ENCODE results near the gene CACNA2D3.

DNA sequence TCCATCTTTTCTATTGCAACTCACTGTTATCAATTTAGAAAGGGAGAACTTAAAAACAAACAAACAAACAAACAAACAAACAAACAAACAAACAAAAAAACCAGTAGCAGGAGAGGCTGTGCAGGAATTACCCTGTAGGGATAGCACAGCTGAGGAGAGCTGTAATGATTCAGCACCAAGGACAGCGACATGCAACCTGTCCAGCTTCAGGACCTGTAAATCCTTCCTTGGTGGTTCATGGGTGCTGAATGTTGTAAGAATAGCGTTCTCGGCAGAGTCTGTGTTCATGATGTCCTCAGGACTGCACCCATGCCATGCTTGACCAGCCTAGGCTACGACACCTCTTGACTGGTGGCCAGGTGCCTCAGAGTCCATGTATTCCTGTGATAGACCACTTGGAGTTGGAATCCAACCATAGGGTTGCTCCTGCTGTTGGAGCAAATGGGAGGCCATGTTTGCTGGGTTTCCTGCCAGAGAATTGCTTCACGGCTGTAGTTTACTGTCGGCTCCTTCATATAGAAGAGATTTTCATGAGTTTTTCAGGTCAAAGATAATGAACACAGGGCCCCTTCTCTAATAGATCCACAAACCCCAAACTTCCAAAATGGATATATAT, 65.9 kb downstream of the CACNA2D3 start:
- TF ChIP-seq, protein P1, sequence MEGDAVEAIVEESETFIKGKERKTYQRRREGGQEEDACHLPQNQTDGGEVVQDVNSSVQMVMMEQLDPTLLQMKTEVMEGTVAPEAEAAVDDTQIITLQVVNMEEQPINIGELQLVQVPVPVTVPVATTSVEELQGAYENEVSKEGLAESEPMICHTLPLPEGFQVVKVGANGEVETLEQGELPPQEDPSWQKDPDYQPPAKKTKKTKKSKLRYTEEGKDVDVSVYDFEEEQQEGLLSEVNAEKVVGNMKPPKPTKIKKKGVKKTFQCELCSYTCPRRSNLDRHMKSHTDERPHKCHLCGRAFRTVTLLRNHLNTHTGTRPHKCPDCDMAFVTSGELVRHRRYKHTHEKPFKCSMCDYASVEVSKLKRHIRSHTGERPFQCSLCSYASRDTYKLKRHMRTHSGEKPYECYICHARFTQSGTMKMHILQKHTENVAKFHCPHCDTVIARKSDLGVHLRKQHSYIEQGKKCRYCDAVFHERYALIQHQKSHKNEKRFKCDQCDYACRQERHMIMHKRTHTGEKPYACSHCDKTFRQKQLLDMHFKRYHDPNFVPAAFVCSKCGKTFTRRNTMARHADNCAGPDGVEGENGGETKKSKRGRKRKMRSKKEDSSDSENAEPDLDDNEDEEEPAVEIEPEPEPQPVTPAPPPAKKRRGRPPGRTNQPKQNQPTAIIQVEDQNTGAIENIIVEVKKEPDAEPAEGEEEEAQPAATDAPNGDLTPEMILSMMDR (IDR thresholded peaks at IDR 0.05), result no peak
- no peak for TF ChIP-seq POLR2A (IDR thresholded peaks at IDR 0.05)
